NCI-H1417 (cell line): ENCODE measurements around the gene ZNF319.
"Not testable (repeated sequence)": the region's sequence is repeated elsewhere in the genome, so short reads cannot be mapped to it uniquely, and the experiment has no call there.

Experiments
- DNase-seq, 3 experiments: peaks; one replicate each; lab custom pipeline; 2025; lab: John Stamatoyannopoulos, UW

The ZNF319 gene

DNA sequence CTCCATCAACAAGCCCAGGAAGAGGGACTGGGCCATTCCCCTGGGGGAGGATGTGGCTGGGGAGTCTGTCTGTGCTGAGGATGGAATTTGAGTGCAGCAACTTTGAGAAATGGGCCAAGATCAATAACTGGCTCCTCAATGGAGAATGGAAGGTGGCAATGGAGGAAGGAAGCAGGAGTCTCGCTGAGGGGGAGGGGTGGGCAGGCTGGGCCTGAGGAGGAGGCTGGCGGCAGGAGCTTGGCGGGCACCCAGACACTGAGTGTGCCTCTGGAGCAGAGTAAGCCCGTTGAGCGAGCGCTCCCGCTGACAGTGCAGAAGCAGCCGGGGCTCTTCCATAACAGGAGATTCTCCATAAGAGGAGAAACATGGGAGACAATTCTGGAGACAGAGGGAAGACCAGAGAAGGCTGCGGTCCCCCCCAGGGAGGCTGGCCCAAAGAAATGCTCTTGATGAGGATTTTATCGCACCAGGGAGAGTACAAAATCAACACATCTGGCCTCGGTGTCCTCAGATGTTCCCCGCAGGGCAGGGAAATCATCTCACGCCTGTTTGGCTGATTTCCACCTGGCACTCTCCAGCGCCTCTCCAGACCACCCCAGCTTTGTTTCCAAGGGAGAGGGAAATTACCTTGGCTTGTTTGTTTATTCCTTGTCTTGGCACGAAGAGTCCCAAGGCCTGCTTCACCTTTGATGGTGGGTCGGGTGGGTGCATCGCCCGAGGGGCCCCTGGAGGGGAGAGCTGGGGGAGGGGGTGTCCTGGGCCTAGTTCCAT is 22.3 kb upstream of the ZNF319 start:
- peak in 2 of 3 experiments; percentile 84 to 93 for DNase-seq

DNA sequence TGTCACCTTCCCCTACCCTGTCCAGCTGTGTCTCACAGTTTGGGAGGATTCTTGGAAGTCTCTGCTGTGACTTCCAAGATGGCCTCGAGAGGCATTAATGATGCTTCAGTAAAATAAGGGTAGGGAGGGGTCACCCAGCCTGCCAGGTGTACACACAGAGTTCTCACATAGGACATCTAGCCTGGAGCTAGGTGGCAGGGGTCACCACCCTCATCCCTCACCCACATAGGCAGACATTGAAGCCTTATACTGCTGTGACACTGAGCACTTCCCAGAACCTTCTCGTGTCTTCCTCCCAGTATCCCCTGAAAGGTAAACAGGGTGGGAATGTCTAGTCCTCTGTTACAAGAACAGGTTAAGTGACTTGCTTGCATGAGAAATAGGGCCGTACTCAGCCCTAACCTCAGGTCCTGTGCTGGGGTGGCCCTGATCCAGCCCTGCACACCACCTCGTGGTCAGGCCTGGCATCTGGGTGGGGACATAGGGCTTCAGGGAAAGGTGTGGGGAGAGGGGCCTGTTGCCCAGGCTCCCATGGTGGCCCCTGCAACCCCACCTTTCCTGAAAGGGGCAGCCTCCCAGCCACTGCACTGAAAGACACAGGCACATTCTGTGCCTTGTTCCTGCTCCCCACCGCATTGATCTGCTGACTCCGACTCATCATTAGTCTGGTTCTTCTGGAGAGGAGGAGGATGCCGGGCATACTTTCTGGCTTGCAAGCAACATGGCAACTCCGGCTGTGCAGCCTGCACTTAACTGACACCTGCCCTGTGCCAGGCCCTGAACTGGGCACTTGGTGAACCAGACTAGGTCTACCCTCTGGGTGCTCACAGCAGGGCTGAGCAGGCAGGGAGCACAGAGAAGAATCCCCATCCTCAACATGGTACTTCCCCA is 21.4 kb upstream of the ZNF319 start:
- no peak for DNase-seq

DNA sequence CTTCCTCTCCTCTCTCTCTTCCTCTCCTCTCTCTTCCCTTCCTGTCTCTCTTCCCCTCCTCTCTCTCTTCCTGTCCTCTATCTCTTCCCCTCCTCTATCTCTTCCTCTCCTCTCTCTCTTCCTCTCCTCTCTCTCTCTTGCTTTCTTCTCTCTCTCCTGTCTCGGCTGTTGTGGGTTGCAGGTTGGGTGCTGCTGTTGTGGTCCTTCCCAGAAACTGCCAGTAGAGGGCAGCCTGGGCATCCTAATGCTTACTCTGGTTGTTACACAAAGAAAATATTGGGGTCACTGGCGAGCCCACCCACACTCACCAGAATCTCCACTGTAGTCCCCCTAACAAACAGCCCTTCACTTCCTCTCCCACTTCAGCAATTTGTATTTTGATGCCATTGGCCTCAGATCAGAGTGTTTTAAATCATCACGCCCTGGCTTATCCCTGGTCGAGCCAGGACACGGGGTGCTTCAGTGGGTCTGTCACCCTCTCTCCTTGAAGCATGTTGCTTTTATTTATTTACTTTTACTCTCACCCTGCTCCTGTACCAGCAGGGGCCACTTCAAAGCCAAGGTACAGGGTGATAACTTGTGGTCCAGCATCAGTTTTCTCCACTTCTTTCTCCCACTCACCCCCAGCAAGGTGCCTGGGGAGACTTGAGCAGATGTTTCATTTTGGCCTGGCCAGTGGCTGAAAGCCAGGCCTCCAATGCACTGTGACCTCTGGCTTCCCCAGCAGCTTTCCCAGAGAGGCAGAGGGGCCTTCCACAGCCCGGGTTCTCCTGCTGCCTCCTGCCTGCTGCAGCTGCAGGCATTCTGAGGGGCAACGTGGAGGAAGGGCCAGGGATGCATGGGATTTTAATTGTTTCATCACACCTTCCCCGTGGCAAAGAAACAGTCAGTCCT is 20.4 kb upstream of the ZNF319 start:
- DNase-seq, result peak; percentile 1 to 66 (median 24)

DNA sequence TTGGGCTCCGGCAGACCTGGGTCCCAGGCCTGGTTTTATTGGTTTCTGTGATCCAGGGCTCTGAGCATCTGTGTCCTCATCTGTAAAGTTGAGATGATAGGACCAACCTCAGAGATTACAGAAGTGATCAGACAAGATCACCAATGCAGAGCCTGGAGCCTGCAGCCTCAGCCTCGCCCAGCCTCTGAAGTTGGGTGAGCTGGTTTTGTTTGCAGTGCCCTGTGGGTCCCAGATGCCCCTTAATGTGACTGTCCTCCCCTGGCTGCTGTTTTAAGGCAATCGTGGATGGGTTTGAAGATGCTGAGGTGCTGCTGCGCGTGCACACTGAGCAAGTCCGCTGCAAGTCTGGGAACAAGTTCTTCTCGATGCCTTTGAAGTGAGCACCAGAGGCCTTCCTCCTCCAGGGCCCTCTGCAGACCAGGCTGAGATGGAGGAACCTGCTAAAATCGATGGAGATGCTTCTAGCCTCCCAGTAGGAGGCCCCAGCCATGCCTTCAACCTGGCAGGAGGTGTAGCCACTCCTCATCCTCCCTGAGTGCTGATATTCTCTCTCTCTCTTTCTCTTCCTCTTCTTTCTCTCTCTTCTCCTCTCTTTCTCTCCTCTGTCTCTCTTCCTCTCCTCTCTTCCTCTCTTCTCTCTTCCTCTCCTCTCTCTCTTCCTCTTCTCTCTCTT is 19.5 kb upstream of the ZNF319 start:
- DNase-seq, result no peak

DNA sequence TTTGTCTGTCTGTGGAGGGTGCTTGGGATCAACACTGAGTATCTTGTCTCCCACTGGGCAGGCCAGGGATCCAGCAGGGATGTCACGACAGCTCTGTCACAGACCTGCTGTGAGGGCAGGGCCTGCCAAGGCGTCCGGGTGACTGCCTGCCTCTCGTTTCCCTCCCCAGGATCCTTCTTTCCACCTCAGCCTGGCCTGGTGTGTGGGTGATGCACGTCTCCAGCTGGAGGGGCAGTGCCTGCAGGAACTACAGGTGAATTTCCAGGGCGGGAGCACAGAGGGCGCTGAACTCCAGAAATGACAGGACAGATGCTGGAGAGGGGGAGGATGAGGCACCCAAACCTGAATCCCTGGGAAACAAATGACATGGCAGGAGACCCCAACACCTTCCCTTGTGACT is 18.3 kb upstream of the ZNF319 start:
- DNase-seq, result no peak

DNA sequence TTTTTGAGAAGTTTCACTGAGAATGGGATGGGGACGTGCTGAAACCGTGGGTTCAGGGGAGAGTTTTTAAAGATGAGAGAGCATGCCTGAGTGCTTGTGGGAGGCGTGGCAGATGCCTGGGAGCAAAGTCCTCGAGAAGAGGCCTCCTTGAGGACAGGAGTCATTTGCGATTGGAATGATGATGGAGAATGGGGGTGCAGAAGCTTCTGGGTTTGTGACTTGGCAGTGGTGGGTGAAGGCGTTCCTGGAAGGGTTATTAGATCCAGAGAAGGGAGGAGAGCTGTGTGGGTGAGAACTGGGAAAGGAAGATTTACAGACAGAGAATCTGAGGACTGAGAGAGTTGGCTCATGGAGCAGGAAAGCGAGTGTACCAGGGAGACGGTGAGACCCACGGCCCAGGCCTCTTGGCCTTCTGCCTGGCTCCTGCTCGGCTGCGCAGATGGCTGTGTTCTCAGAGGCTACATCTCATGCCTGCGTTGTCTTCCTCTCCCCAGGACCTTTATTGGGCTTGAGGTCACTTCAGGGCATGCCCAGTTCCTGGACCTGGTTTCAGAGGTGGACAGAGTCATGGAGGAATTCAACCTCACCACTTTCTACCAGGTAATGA is 16.5 kb upstream of the ZNF319 start:
- no peak for DNase-seq

DNA sequence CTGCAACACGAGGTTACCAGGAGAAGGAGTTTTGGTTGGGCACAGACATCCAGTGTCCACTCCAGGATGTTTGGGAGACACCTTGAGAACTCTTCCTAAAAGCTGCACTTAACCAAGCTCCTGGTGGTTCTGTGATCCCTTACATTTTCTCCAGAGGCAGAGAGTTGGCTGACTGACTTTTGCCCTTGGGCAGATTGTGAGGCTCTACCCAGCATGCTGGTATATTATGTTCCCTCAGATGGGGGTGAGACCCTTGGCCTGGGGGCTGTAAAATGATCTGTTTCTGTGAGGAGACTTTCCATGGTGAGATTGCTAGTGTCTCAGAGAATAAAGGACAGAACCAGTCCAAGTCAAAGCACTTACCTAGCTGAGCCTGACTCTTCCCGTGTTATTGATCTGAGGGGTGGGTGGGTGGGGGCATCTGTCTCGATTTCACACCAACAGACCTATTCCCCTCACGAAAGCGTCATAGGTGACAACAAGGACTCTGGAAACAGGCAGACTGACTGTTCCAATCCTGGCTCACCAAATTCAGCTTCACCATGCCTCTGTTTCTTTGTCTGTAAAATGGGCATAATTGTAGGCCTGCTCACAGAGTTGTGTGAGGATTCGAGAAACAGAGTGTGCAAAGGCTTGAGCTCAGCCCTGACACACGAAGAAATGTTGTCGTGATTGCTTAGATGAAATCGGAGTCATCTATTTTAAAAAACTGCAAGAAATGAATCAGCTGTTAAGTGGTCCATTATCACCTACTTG is 12.9 kb upstream of the ZNF319 start:
- no peak for DNase-seq

DNA sequence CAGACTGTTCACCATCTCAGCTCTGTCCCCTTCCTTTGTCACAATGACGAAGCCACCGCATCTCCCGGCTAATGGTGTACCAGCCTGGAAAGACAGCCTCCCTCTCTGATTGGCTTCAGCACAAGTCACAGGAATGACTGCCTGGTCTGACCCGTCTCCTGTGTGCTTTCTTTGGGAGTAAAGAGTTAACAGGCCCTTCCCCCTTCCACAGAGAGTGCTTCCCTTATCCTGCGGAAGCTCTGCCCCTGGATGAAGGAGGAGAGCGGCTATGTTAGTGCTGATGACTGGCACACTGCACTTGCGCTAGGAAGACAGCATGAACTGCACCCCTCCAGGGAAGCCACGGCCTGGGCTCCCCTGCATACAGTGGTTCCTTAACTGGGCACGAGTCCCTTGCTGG is 12.0 kb upstream of the ZNF319 start:
- DNase-seq, result no peak

DNA sequence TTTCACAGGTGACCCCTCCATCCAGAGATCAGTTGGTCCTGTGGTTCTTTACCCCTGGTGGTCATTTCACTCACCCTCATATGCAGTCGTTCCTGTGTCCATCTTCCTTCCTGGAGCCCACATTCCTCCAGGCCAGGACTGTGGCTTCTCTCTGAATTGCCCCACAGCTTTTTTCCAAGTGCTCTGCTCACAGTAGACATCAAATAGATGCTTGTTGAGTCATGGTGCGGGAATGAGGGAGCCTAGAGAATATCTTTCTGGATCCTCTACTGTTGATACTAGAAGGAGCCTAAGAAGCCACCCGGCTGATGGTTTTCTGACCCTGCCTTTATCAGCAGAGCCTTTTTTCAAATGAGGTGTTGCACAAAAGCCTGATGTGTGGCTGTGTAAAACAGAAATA is 11.2 kb upstream of the ZNF319 start:
- DNase-seq, result no peak

DNA sequence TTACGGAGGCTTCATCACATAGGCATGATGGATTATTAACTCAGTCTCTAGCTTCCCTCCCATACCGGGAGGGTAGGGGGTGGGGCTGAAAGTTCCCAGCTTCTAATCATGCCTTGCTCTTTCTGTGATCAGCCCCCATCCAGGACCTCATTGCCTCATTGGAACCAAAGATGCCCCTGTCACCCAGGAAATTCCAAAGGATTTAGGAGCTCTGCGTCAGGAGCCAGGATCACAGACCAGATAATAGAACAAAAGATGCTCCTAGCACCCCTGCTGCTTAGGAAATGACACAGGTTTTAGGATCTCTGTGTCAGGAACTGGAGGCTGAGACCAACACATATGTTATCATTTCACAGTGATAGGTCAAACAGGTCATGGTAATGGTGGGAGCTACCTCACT is 10.4 kb upstream of the ZNF319 start:
- no peak for DNase-seq

DNA sequence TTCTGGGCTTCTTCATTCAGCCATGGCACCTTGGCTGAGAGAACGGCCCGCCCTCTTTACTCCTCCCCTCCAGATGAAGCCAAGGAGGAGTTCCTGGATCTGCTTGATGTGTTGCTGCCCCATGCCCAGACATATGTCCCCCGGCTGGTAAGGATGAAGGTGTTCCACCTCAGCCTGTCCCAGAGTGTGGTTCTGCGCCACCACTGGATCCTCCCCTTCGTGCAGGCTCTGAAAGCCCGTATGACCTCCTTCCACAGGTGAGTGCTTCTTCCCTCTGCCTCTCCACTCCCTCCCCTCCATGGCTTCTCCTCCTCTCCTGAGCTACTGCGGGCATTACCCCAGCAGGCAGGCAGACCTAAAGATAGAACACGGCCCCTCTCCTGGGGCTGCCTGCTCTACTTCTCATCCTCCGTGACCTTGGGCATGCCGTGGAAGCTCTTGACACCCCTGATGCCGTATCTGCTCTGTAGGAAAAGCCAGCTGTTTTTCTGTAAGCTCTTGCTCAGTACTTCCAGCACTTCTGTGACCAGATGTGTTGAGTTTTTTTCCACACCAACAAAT is 9.5 kb upstream of the ZNF319 start:
- no peak for DNase-seq

DNA sequence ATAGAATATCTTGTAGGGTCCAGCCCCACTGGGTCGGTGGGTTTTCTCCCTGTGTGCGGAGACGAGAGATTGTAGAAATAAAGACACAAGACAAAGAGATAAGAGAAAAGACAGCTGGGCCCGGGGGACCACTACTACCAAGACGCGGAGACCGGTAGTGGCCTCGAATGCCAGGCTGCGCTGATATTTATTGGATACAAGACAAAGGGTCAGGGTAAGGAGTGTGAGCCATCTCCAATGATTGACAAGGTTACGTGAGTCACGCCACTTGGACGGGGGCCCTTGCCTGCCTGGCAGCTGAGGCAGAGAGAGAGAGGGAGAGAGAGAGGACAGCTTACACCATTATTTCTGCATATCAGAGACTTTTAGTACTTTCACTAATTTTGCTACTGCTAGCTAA is 4.3 kb upstream of the ZNF319 start:
- not testable (repeated sequence) for DNase-seq

DNA sequence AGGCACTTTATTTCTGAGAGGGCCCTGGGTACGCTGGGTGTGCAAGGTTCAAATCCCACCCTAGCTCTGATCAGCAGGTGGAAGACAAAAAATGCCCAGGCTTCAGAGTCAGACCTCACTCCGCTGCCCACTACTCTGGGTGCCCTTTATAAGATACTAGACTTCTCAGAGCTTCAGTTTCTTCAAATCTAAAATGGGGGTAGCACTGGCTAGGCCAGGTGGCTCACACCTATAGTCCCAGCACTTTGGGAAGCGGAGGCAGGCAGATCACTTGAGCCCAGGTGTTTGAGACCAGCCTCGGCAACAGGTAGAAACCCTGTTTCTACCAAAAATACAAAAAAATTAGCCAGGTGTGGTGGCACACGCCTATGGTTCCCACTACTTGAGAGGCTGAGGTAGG is 2.5 kb upstream of the ZNF319 start:
- DNase-seq, result no peak

DNA sequence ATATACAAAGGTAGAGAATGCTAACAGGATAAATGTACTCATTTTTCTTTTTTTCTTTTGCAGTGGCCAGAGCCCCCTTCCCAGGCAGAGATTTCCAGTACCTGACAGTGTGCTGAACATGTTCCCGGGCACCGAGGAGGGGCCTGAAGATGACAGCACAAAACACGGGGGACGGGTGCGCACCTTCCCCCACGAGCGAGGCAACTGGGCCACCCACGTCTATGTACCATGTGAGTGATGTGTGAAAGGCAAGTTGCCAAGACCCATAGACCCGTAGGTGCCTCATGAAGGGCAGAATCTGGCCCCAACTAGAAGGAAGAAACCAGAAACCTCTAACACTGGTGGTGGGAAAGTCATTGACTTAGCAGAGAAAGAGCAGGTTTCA is 1.9 kb upstream of the ZNF319 start:
- DNase-seq, result no peak

DNA sequence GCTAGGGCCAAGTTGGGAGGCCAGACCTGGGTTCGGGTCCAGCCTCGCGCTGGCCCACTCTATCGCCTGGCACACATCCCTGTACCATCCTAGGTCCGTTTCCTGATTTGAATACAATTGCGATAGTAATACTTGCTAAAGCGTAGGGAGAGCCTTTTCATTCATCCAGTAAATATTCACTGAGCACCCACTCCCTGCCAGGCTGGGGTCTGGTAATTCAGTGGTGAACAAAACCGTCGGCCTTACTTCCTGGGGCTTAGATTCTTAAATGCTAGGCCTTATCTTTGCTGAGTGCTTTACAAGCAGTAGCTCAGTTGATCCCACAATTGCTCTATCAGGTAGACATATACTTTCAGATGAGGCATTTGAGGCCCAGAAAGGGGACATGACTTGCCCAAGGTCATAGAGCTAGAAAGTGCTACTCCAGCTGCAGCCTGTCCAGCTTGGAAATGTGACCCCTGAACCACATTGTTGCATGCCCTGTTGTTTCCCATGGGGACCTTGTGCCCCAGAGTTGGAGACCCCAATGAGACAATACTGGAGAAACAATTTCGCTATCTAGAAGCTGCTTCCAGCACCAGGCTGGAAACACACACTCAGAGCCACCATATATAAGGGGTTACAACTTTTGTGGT is 1.4 kb upstream of the ZNF319 start:
- no peak for DNase-seq

DNA sequence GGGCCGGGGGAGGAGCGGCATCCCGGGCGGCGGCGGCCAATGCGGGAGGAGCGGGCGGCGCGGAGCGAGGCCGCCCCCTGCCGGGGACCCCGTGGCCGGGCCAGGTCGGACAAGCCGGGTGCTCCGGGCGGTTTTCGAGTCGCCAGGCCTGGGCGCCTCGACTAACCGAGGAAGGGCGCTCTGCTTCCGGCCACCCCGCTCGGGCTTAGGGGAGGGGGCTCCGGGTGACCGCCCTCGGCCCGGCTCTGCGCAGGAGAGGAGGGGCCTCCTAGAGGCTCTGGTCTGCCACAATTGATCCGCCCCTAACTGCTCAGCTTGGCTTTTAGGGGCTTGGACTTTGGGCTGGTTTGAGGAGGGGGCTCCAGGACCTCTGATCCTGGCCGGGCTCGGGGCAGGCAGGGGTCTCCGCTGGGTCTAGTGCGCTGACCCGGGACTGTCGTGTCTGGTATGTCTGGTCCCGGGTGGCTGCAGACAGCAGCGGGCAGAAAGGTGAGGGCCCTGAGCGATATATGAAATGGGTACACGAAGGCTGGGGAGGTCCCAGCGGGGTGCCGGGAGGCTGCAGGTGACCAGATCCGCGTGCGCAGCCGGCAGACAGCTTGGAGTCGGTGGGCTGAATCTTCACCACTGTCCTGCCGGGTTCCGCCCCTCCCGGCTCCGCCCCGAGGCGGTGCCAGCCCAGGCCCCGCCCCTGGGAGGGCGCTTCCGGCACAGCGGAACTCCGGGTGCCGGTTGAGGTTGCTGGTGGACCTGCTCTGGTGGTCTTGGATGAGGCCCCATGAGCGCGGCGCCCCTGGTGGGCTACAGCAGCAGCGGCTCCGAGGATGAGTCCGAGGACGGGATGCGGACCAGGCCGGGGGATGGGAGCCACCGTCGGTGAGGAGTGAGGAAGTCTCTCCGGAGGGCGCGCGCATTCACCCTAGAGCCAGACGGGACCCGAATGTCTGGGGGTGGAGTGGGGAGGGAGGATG is 519 bp upstream of the ZNF319 start, which contains the start of gene USB1:
Gene USB1 (plus strand): TSS at position 702 of the 971 bp plus-strand sequence. CDS start 77 bp downstream, at position 779.
- DNase-seq, result peak; percentile 86 to 91 (median 87)

DNA sequence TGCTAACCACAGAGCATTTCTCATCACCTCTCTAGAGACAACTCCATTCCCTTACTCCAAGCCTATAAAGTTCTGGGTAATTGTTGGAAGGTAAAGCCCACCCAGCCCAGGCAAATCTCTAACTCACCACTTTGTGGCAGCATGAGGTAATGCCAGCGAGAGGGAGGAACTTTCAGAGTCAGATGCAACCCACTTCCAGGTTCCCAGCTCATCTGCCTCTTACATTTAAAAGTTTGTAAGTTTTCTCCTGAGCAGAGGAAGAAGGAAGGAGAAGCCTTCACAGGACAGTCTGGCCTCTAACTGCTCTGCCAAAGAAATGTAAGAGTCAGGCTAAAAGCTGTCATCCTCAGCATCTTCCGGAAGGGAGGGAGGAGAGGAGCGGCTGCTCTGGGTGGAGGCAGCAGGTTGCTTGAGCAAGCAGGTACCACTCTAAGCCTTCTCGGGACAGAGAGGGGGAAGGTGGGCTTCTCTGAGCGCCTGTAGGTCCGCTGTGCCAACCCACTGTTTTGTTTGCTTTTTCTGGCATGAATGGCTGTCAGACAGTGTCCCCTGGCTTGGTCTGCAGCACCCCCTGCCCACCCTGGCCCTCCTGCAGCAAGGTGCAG is 1.0 kb downstream of the ZNF319 start:
- DNase-seq, result peak in 1 of 3 experiments; percentile 45

DNA sequence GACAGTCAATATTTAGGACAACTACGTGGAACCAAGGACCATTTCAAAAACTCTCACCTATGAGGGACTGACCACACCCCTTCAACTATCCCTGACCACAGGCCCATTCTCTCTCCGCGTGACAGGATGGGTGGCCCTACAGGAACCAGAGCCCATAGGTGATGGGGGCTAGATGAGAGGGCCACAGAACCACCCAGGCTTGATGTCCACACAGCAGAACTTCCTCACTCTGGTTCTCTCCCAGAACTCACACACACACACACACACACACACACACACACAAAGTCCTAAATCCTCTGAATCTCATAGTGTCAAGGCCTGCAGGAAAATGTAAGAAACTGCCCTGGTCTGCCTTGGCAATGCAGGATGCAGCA is 1.5 kb downstream of the ZNF319 start:
- DNase-seq, result no peak
